ENCODE data around the gene PIGU. TPM values are rescaled to one million over a fixed set of nuclear protein-coding genes. Genes with fewer than 3 reads are reported as not detected.

The PIGU gene
- total and polyA plus RNA-seq, 9 of the 15 experiments (the other 6 are each of a cell fraction or from before 2014, with no cell fraction given) = 6.5 to 100 (median 28.1) TPM

GRCh38 chr20:34540596-34541263, 136.2 kb downstream of the PIGU start (continued):
- TF ChIP-seq FOXO4 (CRISPR knock-in tag; IDR thresholded peaks at IDR 0.05) (no peak), CHD4 (IDR thresholded peaks at IDR 0.05; ENCODE audit: insufficient read depth, insufficient replicate concordance, low read depth, low read length, poor library complexity, severe bottlenecking) (no peak), HMG20A (CRISPR knock-in tag; conservative IDR thresholded peaks at IDR 0.05) (no peak), PHF21A (IDR thresholded peaks at IDR 0.05; ENCODE audit: borderline replicate concordance, low read depth) (no peak), PBX2 (CRISPR knock-in tag; IDR thresholded peaks at IDR 0.05; ENCODE audit: low read depth) (no peak), PBX2 (tag; conservative IDR thresholded peaks at IDR 0.05; ENCODE audit: low read depth) (no peak), TCF7 (IDR thresholded peaks at IDR 0.05; ENCODE audit: borderline replicate concordance) (no peak), GMEB1 (CRISPR knock-in tag; IDR thresholded peaks at IDR 0.05) (no peak), ZNF354B (CRISPR knock-in tag; IDR thresholded peaks at IDR 0.05) (no peak), POU5F1 (IDR thresholded peaks at IDR 0.05; ENCODE audit: borderline replicate concordance, low read depth, low read length, partially characterized antibody) (no peak), MCM3 (IDR thresholded peaks at IDR 0.05) (no peak), THAP7 (CRISPR knock-in tag; IDR thresholded peaks at IDR 0.05) (no peak)

All from K562 (cell line).